HG03520 (cell line): ENCODE data around the gene TVP23C.
A peak's percentile ranks its signal among the peaks of the same experiment; 100 is the strongest.
"Not testable (repeated sequence)": the region's sequence is repeated elsewhere in the genome, so short reads cannot be mapped to it uniquely, and the experiment has no call there.

Source experiments
- ATAC-seq: cut with Tn5 transposase; IDR thresholded peaks from one replicate; pipeline ENCODE4 v1.9.1; 2021; ENCODE audit warnings: mild to moderate bottlenecking, moderate library complexity; ENCODE audit not compliant: unreplicated experiment

The TVP23C gene

DNA sequence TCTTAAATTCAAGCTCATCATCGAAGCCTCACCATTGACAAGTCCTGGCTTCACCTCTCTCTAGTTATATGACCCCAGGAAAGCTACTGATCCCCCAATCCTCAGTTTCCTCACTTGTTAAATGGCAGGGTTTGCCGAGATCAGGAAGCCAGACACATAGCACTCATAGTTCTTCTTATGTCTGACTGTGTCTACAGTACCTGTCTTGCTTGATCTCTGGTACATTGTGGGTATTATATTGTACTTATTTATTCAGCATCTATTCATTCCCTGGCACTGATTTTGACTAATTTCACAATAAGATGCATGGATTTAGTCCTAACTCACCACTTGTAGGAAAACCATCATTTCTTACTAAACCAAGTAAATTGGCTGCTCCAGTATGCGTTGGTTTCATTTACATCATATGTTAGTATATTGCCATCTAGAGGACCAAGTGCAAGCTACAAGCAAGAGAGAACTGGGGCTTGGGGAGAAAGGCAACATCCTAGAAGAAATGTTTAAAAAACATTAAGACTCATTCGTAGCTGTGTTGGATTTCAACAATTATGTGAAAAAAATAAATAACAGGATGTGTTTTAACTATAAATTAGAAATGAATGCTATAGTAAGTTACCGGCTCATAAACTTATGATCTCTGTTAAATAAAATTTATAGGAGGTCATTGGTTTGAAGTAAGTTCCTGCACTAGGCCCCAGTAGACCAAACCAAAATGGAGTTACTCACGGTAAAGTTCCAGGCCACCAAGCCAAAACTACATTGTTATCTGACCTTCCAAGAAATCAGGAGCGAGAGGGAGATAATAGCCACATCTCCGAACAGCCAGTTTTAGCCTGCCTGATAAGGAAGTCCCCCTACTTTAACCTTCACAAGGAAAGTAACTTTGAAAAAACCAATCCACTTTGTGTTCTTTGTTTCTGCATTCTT is 36.7 kb downstream of the TVP23C start:
- ATAC-seq: not testable (repeated sequence)

DNA sequence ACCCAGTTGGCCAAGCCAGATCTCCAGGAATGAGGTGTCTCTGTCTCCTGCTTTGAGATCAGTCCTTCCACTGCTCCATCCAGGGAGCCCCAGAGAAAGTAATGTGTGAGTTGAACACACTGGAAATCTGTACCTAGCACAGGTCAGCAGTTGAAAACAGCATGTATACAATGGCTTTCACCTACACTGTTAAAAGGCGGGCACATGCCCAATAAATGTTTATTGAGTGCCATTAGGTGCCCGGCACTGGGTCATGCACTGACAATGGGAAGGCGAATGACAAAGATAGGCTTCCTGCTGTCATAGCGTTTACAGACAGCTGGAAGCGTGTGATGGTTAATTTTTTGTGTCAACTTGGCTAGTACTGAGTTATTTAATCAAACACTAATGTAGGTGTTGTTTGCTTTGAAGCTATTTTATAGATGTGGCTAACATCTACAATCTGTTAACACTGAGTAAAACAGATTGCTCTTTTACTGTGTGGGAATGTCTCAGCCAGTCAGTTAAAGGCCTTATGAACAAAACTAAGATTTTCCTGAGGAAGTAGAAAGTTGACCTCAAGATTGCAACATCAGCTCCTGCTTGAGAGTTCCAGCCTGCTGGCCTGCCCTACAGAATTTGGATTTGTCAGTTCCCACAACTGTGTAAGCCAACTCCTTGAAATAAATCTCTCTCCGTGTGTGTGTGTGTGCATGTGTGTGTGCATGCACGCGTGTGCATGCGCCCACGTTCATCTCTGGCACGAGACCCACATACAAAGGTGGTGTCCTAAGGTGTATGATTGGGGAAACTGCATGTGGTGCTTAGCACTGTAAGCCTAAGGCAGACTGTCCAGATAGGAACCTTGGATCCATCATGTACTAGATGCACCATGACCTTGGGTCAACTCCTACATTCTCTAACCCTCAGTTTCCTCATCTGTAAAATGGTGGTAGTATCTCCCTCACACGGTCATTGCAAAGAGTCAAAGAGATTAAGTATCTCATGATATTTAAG is 38.0 kb downstream of the TVP23C start:
- ATAC-seq: not testable (repeated sequence)

DNA sequence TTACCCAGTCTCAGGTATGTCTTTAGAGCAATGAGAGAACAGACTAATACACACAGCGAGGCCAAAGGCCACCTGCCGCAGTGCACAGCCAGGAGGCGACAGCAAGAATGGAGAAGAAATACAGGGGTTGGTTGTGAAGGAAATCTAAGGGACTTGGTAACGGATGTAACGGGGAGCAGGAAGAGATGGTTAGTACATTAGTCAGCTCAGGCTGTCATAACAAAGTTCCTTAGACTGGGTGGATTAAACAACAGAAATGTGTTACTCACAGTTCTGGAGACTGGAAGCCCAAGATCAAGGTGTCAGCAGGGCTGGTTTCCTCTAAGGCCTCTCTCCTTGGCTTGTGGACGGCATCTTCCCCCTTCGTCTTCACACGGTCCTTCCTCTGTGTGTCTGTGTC is 47.1 kb downstream of the TVP23C start:
- ATAC-seq: no peak

DNA sequence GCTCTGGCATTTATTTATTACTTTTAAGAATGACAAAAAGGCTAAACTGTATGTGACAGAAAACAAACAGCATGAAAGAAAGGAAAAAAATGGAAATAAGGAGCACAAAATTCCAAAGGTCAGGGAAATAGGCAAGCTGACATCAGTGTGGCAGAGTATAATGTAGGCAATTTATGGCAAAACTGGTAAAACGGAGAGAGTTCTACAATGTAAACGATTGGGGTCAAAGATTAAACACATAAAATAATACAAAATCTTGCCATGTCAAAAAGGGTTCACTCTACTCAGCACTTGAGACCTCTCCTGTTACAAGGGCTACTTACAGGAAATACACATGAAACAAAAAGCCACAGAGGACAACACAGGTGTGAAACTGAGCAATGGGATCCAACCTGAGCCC is 48.8 kb downstream of the TVP23C start:
- no peak for ATAC-seq

DNA sequence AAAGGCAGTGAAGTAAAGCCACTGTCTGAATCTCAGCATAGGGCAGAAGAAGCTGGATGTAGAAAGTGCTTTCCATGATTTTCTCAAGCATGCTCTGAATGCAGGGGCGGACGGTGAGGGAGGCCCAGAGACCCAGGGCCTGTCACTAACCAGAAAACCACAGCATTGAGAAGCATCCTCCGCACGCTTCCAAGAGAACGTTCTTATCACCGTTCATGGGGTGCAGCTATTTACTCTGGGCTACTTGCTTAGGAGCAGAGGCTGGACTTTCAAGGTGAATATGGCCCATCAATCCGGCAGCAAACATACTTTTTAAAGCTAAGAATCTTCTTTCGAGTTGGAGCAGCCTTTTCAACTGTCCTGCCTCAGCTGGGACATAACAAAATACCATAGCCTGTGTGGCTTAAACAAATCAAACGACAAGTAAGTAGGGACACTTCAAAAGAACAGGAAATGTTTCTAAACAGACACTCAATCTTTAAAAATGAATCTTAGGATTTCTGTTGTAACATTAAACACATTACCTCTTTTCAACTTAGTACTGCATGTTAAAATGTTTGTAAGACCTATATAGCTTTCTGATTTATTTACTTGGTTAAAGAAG is 49.3 kb downstream of the TVP23C start:
- ATAC-seq: no peak

DNA sequence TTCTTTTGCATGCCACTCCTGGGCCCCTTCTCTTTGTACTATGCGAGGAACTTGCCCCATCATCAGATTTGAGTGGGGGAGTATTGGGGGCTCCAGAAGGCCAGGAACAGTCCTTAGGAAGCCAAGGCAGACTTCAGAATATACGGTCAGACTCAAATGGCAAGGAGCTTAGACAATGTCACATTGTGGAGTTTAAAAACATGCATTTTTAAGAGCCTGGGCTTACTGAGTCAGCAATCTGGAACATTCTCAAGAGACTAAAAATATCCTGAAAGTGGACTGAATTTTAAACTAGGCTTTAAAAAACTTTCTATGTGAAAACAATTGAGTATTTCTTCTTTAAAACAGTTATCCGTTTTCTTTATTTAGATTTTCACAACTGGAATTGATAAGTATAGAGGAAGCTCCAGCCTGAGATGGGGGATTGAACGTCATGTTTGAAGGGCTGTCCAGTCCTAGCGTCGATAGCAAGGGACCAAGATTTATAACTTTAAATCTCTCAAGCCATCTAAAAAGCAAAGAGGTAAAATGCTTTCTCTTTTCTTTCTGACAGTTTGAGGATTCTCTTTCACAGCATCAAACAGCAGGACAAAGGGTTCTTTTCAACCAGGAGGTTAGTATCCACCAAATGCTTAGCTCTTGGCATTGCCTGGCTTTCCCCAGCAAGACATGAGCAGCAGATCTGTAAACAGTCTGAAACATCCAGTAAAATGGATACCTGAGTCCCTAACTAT is 50.1 kb downstream of the TVP23C start:
- no peak for ATAC-seq

DNA sequence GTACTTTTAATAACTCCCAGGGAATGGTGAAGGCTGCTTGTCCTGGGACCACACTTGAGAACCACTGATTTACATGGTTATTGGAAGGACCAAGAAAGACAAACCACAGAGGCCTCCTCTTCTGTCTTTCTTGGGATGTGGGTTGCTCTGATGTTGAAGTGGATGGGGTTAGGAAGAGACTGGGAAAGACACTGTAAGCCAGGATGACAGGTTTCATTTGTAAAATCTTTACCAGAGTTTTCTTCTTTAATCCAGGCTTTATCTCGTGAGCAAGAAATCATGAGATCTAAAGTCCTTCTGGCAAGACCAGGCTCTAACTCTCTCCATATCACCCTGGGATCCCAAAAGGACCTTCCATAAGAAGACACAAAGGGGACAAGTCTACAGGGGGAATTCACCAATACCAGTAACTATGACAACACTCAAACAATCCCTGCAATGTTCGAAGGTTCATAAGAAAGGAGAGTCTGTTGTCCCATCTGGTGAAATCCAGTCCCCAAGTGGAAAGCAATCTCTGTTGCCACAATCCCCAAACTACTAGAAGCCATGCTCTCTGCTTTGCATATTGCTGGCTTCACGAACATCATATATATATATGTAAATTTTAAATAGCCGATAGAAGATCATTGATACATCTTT is 51.1 kb downstream of the TVP23C start:
- ATAC-seq: no peak

DNA sequence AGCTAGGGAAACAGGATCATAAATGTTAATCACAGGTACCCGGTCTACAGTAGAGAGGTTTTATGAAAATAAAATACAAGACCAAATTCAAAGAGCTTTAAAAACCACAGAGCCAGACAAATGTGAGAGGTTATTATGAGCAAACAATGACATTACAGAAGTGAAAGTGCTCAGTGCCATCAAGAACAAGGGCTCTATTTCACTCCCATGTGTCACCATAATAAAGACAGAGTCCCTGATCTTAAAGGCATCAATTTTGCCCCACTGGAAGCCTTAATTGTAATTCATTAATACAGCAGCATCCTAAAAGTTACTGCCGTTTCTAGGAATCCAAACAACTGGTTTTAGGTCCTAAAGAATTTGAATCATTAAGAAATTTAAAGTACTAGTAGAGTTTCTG is 52.1 kb downstream of the TVP23C start:
- ATAC-seq: no peak

DNA sequence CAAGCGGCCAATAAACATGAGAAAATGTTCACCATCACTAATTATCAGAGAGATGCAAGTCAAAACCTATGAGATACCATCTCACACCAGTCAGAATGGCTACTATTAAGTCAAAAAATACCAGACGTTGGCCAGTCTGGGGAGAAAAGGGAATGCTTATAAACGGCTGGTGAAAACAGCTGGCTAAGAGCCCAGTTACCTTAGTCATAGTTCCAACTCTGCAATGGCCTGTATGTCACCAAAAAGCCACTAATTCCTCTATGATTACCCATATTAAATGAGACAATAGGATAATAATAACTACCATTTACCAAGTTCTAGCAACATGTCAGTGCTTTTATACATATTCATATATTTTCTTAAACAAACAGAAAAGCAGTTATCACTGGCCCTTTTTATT is 52.9 kb downstream of the TVP23C start:
- ATAC-seq: no peak

DNA sequence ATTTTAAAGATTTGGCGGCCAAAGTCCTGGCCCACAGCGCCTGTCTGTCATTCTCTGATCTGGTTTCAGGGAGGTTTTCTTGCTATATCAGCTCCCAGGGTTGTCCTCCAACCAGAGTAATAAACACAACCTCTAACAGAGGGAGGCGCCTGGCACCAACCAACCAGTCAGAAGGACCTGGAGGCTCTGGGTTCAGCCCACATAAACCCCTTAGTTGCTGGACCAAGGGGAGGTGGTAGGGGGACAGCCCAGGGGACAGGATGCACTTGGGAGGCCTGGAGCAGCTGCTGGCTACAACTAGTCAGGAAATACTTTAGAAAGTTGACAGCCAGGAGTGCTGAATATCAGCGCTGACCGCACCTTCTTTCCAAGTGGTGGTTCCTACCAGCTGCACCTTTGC is 54.2 kb downstream of the TVP23C start:
- no peak for ATAC-seq

DNA sequence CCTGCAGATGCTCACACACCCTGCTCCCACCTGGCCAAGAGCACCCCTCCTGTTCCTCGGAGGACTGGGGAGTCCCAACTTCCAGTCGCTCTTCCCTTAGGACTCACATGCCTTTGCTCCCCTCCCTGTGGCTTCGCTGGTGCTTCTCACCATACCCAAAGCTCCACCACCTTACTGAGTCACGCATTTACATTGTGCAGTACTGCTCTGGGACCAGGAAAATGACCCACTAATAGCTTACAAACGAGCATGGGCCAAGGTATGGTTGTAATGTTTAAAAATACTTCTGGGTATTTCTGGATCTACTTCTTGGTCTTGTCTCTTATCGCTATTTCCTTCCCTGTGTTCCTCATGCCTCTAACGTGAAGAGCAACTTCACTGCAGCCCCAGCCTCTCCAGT is 54.8 kb downstream of the TVP23C start:
- no peak for ATAC-seq

DNA sequence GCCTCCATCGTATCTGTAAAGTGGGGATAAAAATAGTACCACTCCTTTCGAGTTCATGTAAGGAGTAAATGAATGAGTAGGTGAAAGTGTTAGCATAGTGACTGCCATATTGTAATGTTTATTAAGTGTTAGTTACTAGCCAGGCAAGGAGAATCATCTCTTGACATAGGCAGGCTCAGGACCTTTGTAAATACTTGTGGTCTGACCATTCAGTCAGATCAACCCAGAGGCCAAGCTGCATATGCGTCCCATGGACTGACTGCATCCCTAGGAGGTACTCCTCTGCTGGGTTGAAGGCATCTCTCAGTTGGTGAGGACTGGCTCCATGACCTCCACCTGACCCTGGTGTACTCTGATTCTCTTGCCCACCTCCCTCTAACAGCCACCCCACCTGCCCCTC is 55.4 kb downstream of the TVP23C start:
- ATAC-seq: no peak

DNA sequence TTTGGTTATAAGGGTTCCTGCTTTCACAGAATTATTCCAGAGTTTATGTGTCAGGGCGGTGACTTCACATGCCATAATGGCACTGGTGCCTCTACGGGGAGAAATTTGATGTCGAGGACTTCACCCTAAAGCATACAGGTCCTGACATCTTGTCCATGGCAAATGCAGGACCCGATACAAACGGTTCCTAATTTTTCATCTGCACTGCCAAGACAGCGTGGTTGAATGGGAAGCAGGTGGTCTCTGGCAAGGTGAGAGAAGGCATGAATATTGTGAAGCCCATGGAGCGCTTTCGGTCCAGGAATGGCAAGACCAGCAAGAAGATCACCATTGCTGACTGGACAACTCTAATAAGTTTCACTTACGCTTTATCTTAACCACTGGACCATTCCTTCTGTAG is 56.3 kb downstream of the TVP23C start:
- ATAC-seq: no peak

DNA sequence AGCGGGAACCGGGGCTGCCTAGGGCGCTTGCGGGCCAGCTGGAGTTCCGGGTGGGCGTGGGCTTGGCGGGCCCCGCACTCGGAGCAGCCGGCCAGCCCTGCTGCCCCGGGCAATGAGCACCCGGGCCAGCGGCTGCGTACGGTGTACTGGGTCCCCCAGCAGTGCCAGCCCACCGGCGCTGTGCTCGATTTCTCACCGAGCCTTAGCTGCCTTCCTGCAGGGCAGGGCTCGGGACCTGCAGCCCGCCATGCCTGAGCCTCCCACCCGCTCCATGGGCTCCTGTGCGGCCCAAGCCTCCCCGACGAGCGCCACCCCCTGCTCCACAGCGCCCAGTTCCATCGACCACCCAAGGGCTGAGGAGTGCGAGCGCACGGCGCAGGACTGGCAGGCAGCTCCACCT is 57.6 kb downstream of the TVP23C start:
- ATAC-seq: not testable (repeated sequence)

DNA sequence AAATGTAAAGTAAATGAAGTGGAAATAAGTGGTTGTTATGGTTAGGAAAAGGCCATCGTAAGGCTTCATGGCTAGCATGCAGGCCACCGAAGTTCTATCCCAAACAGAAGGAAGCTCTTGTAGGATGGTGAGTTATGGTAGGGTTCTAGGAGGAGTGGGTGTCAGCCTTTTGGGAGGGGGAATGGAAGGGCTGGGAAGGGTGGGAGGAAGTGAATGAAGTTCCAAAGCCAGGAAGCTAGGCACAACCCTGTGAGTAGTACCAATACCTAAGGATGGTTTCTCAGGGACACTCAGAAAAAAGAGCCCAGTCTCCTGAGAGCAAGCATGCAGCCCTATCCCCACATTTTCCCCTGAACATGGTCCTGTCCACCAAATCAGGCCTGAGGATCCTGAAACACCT is 59.6 kb downstream of the TVP23C start:
- ATAC-seq: no peak

DNA sequence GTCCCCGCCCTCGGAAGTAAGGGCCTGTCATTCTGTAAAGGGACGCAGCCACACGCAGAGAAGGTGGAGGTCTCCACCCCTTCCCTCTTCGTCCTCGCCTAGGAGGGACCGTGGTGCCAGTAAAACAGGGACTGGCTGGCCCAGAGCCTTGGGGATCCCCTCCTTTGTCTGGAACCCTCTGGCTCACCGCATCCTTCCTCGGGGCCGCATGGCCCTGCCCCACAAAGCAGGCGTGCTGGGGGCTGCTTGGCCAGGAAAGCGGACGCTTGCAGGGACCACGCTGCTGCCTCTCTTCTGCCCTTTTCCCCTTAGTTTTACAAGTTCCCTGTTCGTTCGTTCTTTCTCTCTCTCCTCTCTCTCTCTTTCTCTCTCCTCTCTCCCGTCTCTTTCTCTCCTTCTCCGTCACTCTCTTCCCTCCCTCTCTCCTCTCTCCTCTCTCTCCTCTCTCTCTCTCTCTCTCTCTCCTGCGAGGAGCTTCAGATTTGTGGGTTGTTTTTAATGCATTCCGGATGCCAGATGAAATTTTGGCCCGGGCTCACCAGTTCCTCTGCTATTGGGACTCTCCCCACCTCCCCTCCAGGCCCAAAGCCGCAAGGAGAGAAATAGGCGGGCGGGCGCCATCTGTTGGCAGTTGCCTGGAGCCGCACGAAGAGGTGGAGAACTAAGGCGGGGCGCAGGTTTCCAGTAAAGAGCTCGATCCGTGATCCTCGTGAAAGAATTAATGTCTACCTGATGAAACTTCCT is 60.7 kb downstream of the TVP23C start:
- peak; percentile 81 for ATAC-seq

DNA sequence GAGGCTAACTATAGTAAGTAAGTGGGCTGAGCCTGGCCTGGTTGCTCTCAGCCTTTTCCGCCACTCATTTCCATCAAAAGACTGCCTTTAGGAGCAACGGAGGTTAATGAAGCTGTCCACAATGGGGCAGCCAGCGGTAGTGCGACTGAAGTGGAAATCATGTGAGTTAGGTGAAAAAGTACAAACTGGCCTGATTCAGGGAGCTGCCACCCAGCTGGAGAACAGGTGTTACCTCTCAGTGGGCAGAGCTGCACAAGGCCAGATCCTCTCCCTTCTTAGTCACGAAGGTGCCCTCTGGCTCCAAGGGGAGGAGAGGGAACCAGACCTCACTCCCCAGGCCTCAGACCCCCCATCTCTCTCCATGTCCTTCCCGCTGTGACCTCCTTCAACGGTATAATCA is 61.5 kb downstream of the TVP23C start:
- ATAC-seq: no peak

DNA sequence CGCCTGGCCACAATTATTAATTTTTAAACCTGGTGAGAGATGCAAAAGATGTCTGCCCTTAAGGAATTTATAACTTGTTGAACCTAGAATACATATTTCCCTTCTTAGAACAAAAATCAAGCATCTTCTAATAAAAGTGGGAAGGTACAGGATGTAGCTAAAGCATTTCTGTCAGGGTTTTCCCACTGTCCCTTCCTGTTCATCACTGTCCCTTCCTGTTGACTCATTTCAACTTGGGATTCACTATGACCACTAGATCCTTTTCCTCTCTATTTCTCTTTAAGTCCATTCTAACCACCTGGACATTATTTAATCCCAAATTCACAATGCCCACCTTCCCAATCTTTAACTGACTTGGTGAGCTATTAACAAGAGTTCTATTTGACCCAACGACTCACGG is 62.0 kb downstream of the TVP23C start:
- no peak for ATAC-seq

DNA sequence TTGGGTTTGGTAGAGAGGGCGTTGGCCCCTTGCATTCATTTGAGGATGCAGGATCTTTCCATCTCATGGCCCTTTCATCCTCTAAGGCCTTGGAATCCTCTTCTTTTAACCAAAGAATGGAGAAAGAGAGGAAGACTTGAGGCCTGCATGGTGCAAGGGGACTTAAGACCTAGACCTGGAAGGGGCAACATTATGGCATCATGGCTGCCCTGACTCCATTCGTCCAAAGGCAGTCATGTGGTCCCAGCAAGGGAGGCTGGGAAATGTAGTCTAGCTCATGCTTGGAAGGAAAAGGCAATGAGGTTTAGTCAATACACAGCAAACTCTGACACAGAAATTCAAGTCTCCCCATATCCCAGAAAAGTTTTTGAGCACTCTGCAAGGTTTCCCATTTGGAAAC is 65.2 kb downstream of the TVP23C start:
- ATAC-seq: no peak
